GM18526 (cell line): ENCODE measurements around the gene GGT6.

Source experiments
- POLR2A ChIP-seq: IDR thresholded peaks from 3 replicates; pipeline ENCODE4 v1.6.1; 2011; ENCODE audit not compliant: insufficient read length; ENCODE audit errors: extremely low read depth

Gene GGT6, protein sequence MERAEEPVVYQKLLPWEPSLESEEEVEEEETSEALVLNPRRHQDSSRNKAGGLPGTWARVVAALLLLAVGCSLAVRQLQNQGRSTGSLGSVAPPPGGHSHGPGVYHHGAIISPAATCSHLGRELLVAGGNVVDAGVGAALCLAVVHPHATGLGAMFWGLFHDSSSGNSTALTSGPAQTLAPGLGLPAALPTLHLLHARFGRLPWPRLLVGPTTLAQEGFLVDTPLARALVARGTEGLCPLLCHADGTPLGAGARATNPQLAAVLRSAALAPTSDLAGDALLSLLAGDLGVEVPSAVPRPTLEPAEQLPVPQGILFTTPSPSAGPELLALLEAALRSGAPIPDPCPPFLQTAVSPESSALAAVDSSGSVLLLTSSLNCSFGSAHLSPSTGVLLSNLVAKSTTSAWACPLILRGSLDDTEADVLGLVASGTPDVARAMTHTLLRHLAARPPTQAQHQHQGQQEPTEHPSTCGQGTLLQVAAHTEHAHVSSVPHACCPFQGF

DNA sequence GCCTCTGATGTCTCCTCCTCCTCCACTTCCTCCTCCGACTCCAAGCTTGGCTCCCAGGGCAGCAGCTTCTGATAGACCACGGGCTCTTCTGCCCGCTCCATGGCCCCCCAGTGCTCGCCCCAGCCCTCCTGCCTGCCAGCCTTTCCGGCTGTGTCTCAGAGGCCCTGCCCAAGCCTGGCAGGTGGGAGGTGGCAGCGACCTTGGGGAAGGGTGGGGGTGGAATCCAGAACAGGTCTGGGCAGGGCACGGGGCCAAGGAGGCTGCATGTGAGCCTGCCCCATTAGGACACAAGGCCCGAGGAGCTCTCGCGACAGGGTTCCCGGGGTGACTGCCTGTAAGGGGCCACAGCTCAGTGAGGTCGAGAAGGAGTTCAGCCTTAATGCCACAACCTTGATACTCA, at the start of gene GGT6:
GGT6 (minus strand) TSS at position 157 of the 400 bp plus-strand sequence; CDS start at position 101, 56 bp downstream.
- no peak for TF ChIP-seq POLR2A

DNA sequence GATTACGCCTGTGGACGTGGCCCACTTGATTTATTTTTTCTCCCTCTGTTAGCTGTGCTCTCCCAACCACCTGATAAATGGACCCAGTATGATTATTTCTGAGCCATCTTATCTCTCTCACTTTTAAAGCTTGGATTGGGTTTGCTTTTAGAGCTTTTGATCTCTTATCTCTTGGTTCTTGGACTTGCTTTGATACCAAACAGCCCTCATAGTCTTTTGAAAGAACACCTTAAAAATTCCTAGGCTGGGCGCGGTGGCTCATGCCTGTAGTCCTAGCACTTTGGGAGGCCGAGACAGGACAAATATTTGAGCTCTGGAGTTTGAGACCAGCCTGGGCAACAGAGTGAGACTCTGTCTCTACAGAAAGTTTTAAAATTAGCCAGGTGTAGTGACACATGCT, 49.8 kb upstream of the GGT6 start:
- TF ChIP-seq POLR2A, result no peak

DNA sequence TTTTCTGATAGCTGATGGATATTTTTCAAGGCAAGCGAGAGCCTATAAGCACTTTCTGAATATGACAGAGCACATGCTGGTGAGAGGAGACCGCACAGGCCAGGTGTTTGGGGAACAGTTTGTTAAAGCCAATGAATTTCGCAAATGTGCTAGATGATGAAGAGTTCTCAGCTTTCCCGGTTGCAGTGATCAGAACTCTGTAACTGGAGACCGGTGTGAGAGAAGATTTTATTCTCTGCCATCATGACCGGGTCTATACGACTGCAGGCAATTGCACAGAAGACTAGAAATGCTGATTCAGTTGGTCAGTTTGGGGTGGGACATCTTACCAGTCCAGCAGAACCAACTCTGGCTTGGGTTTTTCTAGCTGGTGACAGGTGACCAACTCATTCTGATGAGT, 49.4 kb upstream of the GGT6 start:
- no peak for TF ChIP-seq POLR2A

DNA sequence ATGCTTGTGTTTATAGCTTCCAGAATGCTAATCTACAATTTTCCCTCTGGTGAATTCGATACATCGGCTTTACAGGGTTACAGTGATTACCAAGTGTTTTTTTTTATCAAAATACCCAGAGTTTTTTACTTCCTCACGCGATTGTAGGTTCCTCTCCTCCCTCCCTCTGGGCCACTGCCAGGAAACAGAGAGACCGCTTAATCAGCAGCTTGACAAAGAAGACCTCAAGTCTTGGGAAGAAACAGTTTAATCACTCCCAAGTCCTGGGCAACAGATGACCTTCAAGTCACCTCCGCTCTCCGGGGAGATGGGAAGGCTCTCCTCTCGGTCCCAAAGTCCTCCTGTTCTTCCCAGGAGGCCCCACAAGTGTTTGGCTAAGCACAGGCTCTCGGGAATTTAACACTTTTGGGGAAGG, 47.4 kb upstream of the GGT6 start:
- no peak for TF ChIP-seq POLR2A

DNA sequence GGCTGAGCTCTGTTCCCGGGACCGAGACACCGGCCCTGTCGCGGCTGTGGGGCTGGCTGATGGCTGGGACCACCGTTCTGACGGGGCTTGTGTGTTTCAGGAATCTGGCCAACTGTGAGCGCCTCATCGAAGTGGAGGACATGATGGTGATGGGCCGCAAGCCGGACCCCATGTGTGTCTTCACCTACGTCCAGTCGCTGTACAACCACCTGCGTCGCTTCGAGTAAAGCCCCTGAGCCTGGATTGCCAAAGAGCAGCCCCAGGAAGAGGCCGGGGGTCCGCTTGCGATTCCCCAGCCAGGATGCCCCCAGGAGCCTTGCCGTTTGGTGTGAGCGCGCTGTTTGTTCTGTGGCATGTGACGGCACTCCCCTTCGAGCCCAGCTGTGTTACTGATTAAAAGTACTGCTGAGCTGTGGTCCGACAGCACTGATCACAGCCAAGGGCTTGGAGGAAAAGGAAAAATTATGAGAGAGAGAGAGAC, 46.9 kb upstream of the GGT6 start:
- TF ChIP-seq POLR2A, result no peak

DNA sequence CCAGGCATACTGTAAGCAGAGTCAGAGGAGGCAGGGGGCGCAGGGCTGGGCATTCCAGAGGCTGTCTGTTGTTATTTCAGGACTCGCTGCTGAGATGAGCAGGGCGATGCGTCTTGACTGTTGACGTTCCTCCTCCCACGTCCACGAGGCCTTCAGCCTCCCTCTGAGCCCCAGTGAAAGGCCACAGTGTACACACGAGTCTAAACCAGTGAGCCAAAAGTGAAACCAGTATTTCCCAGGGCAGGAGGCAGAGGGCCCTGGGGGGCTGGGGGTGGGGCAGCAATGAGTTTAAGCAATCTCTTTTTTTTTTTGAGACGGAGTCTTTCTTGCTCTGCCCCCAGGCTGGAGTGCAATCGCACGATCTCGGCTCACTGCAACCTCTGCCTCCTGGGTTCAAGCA, 45.4 kb upstream of the GGT6 start:
- TF ChIP-seq POLR2A, result no peak

DNA sequence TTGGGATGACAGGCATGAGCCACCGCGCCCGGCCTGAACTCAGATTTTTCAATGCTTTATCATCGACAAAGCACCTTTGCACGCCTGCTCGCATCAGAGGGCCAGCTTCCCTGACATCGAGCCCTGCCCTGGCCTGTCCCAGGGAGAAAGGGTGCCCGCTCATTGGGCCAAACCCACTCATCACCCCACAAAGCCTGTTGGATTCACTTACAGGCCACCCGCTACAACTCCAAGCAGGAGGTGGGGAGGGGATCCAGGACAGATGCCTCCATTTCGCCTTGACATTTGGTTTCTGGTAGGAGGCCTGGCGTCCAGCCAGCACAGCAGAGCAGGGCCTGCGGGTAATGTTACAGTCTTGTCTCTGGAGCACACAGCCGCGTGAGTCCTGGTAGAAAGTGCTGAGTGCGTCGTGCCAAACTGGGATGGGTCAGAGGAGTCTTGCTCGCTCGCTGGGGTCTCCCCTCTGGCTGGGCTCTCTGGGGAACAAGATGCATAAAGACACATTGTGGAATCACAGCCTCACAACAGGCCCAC, 43.8 kb upstream of the GGT6 start:
- TF ChIP-seq POLR2A, result no peak

DNA sequence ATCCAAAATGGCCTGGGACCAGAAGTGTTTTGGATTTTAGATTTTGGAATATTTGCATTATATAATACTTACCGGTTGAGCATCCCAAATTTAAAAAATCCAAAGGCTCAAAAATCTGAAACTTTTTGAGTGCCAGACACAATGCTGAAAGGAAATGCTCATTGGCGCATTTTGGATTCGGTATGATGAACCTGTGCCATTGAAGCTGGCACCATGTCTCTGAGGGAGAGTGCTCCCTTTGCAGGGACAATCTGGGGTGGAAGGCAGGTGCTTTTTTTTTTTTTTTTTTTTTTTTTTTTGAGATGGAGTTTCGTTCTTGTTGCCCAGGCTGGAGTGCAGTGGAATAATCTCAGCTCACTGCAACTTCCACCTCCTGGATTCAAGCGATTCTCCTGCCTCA, 41.7 kb upstream of the GGT6 start:
- TF ChIP-seq POLR2A, result no peak

DNA sequence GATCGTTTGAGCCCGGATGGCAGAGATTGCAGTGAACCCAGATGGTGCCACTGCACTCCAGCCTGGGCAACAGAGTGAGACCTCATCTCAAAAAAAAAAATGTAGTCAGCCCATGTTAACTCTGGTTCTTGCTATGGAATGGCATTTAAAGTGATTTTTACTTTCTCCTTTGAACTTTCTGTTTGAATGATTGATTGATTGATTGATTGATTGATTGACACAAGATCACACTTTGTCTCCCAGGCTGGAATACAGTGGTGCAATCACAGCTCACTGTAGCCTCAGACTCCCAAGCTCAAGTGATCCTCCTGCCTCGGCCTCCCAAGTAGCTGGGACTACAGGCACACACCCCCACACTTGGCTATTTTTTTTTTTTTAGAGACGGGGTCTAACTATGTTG, 40.9 kb upstream of the GGT6 start:
- TF ChIP-seq POLR2A, result no peak

DNA sequence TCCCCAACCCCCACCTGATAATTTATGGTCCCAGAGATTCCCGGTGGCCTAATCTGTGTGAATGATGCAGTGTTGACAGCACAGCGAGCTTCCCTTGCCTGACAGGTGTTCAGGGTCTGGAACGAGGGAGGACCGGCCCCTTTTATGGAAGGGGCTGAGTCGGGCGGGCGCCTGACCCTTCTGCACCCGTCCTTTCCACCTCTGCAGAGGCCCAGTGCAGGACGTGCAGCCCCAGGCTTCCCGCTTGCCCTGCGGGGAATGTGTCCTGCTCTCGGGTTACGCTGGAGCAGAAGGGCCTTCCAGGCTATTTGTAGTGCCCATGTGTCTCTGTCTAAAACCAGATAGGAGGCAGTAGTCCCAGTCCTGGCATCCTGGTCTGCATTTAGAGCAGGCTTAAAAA, 40.2 kb upstream of the GGT6 start:
- no peak for TF ChIP-seq POLR2A

DNA sequence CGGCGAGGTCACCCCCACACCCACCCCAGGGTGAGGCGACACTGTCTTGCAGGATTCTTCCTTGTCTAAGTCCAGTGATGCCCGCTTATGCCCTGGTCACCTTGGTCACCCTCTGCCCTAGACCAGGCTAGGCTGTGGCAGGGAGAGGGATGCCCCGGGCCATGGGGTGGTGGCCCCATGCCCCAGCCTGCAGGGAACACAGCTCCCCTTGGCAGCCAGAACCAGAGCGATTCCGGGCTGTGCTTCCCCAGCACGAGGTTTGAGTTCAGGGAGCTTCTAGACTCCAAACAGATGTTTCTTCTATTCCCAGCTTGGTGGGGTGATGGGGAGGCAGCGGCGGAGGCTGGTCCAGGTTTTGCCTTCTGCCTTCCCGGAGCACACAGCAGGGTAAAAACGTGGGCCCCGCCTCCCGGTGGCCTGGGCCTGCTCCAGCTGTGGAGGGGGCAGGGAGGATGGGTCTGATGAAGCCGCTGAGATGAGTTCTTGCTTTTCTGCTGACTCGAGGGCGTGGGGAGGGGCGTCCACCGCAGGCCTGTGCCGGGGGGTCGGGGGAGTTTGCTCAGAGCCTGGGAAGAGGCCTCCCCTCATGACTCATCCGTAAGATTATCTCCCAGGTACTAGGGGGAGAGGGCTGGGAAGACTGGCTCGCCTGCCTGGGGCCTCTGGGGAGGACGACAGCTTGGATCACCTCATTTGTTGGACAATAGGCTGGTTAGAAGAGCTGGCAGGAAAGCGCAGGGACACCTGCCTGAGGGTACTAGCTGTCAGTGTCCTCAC, 39.3 kb upstream of the GGT6 start:
- no peak for TF ChIP-seq POLR2A

DNA sequence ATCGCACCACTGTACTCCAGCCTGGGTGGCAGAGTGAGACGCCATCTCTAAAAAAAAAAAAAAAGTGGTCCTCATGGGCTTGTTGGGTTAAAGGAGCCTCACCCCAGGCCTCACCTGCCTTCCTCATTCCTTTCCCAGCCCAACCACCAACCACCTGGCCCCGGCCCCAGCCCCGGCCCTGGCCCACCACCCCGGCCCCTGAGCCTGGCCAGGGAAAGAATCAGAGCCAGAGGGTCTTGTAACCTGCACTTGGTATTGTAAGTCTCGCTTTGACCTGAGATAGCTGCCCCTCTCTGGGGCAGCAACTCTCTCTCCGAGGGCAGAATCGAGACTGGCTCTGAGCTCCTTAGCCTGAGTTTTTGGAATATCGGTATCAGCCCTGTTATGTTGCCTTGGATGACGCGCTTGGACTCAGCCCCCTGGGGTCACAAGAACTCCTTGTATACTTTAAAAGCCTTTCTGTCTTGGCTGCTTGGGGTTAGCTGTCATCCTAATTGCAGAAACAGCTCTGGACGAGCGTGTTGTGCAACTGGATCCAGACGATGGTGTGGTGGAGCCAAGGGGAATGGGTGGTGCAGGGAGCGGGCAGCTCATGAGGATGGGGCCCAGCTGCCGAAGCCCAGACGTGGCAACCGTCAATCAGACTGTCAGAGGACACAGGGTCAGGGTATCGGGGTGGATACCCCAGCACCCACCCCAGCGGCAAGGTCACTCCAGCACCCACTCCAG, 38.6 kb upstream of the GGT6 start:
- no peak for TF ChIP-seq POLR2A

DNA sequence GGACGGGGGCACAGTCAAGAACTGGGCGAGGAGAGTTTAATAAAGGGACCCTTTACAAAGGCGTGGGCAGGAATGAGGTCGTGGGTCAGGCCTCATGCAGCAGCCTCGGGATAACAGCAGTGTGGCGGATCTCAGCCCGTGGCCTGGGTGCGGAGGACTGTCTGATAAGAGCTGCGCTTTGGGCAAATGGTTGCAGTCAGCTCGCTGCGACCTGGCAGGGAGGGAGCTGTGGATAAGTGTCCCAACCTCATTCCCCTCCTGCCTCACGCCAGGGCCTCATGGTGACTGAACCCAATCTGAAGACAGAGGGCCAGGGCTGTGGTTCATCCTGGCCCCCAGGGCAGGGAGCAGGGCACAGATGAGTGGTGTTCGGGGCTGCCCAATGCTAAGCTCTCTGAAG, 37.6 kb upstream of the GGT6 start:
- TF ChIP-seq POLR2A, result no peak

DNA sequence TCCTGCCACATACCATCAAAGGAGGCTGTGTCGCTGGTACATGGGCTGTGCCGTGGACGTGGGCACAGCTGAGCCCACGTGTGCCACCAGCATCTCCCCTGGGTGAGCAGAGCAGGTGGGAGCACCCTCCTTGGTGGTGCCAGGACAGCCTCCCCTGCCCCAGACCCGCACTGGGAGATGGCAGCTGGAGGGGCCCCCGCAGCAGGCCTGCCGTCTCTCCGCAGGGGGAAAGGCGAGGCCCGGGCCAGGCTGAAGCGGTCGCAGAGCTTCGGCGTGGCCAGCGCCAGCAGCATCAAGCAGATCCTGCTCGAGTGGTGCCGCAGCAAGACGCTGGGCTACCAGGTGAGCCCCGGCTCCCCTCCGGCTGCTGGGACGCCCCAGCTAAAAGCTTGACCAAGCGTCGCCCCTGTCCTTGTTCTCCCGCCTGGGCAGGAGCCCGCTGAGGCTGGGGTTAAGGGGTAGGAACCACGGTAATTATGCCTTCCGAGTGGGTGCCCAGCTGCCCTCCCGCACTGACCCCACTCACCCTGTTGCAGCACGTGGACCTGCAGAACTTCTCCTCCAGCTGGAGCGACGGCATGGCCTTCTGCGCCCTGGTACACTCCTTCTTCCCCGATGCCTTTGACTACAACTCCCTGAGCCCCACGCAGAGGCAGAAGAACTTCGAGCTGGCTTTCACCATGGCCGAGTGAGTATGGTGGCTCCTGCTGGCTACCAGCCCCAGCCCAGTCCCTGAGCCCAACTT, 36.4 kb upstream of the GGT6 start:
- TF ChIP-seq POLR2A, result no peak
